ENCODE data around the gene ZSCAN31.
"Not testable (repeated sequence)": the region's sequence is repeated elsewhere in the genome, so short reads cannot be mapped to it uniquely, and the experiment has no call there.

Gene ZSCAN31

GRCh38 chr6:28317866-28318265 is 18.1 kb downstream of the ZSCAN31 start:
- DNase-seq (ENCODE audit: low read depth in 2 of 2), result not testable (repeated sequence)

GRCh38 chr6:28315628-28316027 is 20.3 kb downstream of the ZSCAN31 start:
- no peak for DNase-seq (ENCODE audit: low read depth in 2 of 2)

- no peak for DNase-seq (ENCODE audit: low read depth in 2 of 2)
Measured at GRCh38 chr6:28312939-28313338, 23.0 kb downstream of the ZSCAN31 start.

GRCh38 chr6:28311139-28311823 is 24.7 kb downstream of the ZSCAN31 start:
- no peak for DNase-seq (ENCODE audit: low read depth in 2 of 2)

- DNase-seq (ENCODE audit: low read depth in 2 of 2), result not testable (repeated sequence)
Measured at GRCh38 chr6:28306363-28306762, 29.6 kb downstream of the ZSCAN31 start.

GRCh38 chr6:28303570-28303969 is 32.4 kb downstream of the ZSCAN31 start:
- DNase-seq (ENCODE audit: low read depth in 2 of 2), result no peak

GRCh38 chr6:28296520-28297060 is 39.4 kb downstream of the ZSCAN31 start:
- DNase-seq (ENCODE audit: low read depth in 2 of 2), result no peak

- DNase-seq (ENCODE audit: low read depth in 2 of 2), result no peak
Measured at GRCh38 chr6:28295326-28295725, 40.6 kb downstream of the ZSCAN31 start.

- DNase-seq (ENCODE audit: low read depth in 2 of 2), result no peak
Measured at GRCh38 chr6:28291573-28291972, 44.4 kb downstream of the ZSCAN31 start.

GRCh38 chr6:28282926-28283325 is 53.0 kb downstream of the ZSCAN31 start:
- DNase-seq (ENCODE audit: low read depth in 2 of 2), result no peak

GRCh38 chr6:28281288-28282064 is 54.5 kb downstream of the ZSCAN31 start, which contains the start of gene PGBD1:
Gene PGBD1 (plus strand): TSS chr6:28281572. CDS start chr6:28283814, 2,242 bp downstream.
- DNase-seq (ENCODE audit: low read depth in 2 of 2), result peak in 1 of 2 donors; percentile 21

- DNase-seq (ENCODE audit: low read depth in 2 of 2), result no peak
Measured at GRCh38 chr6:28280595-28281287, 55.2 kb downstream of the ZSCAN31 start.

GRCh38 chr6:28277746-28278145 is 58.2 kb downstream of the ZSCAN31 start:
- DNase-seq (ENCODE audit: low read depth in 2 of 2), result no peak

GRCh38 chr6:28274888-28275287 is 61.1 kb downstream of the ZSCAN31 start:
- DNase-seq (ENCODE audit: low read depth in 2 of 2), result no peak

Measured in stimulated activated CD4-positive, alpha-beta T cell treated with anti-CD3 and anti-CD28 coated beads, Interleukin-1b, Interleukin-23, amount 100 ng/mL, for 1 hour (primary cell).